HepG2 (cell line): ENCODE results near the gene ARHGEF40. TPM values are rescaled to one million over a fixed set of nuclear protein-coding genes. Genes with fewer than 3 reads are reported as not detected.
A peak's percentile ranks its signal among the peaks of the same experiment; 100 is the strongest.

ENCODE experiments used
- ATAC-seq: fragments of 200-7000 bp; cut with Tn5 transposase; 3 replicates; pipeline ENCODE4 v1.9.1; 2020; ENCODE audit warnings: mild to moderate bottlenecking, moderate library complexity
- BruUV-seq: library from RNA; stranded (reverse); fragments of 400-500 nt; replicated peaks from 2 replicates; lab custom pipeline; 2021; lab: Mats Ljungman, UMichigan
- CTCF ChIA-PET: fragments of 300-600 bp; formaldehyde crosslinking; extraction: SDS; loops from one replicate; lab custom pipeline; 2021; ENCODE audit warnings: low total read pairs, inconsistent platforms, low intra/inter-chr PET ratio; lab: Yijun Ruan, JAX
- POLR2A ChIA-PET: fragments of 350-600 bp; sonication (Branson Sonifier 250); formaldehyde crosslinking; loops from one replicate; lab custom pipeline; 2020; ENCODE audit warnings: antibody characterized with exemption, inconsistent platforms; lab: Yijun Ruan, JAX
- DNase-seq: peaks from one replicate; pipeline ENCODE4 v3.0.0-alpha.2; 2015; ENCODE audit warnings: low spot score
- FAIRE-seq: peaks from 3 replicates; lab custom pipeline; 2011; peaks lifted over from hg19 to GRCh38; lab: Jason Lieb, UNC
- H2AFZ ChIP-seq: one replicate; pipeline ENCODE4 v1.6.1; 2011; ENCODE audit warnings: low read length, inconsistent platforms
- H3K27ac ChIP-seq: fragments of 300-600 bp; 3 replicates; pipeline ENCODE4 v1.8.0; 2011; ENCODE audit warnings: mixed run types, mild to moderate bottlenecking, mixed read lengths, low read length, inconsistent platforms; ENCODE audit not compliant: insufficient read depth; ENCODE audit errors: extremely low read length
- H3K27me3 ChIP-seq, 2 experiments: fragments of 200-600 bp in 1 of 2; 2 replicates in 1 of 2; 3 replicates in 1 of 2; pipeline versions ENCODE4 v1.6.0 to v1.8.0; 2011; ENCODE audit warnings: low read length in 2 of 2, mild to moderate bottlenecking in 2 of 2, moderate library complexity in 2 of 2, inconsistent platforms in 1 of 2; ENCODE audit not compliant: insufficient read depth in 2 of 2, control insufficient read depth in 1 of 2
- H3K36me3 ChIP-seq, 2 experiments: fragments of 200-600 bp in 1 of 2; replicated peaks in 1 of 2; 2 replicates in 1 of 2; 3 replicates in 1 of 2; pipeline versions ENCODE4 v1.5.1 to v1.8.0; 2011; ENCODE audit warnings: low read length in 2 of 2, inconsistent platforms in 1 of 2; ENCODE audit not compliant: insufficient read depth in 2 of 2, control insufficient read depth in 1 of 2
- H3K4me1 ChIP-seq: 2 replicates; pipeline ENCODE4 v1.5.1; 2012; ENCODE audit warnings: low read length, inconsistent platforms; ENCODE audit not compliant: insufficient read depth
- H3K4me2 ChIP-seq: 2 replicates; pipeline ENCODE4 v1.6.0; 2011; ENCODE audit warnings: low read depth, low read length, inconsistent platforms
- H3K4me3 ChIP-seq, 3 experiments: fragments of 200-600 bp in 1 of 3; sonication (generic), shearing (Covaris generic) in 1 of 3; replicated peaks in 1 of 3; 2 replicates each; pipeline ENCODE4 v1.5.1; 2011 to 2016; ENCODE audit warnings: low read length in 3 of 3, inconsistent platforms in 2 of 3, low read depth in 2 of 3, mild to moderate bottlenecking in 2 of 3, control low read depth in 1 of 3, mixed read lengths in 1 of 3; ENCODE audit not compliant: insufficient read depth in 1 of 3
- H3K79me2 ChIP-seq: one replicate; pipeline ENCODE4 v1.6.1; 2011; ENCODE audit warnings: low read length, inconsistent platforms; ENCODE audit not compliant: insufficient read depth
- H3K9ac ChIP-seq: 2 replicates; pipeline ENCODE4 v1.6.0; 2011; ENCODE audit warnings: mild to moderate bottlenecking, low read depth, low read length, inconsistent platforms; ENCODE audit not compliant: insufficient read depth
- H3K9me3 ChIP-seq: 2 replicates; pipeline ENCODE4 v1.5.1; 2012; ENCODE audit warnings: mild to moderate bottlenecking, low read length
- H4K20me1 ChIP-seq: 2 replicates; pipeline ENCODE4 v1.6.0; 2011; ENCODE audit warnings: inconsistent platforms, mild to moderate bottlenecking, low read length, moderate library complexity; ENCODE audit not compliant: insufficient read depth
- ZFY ChIP-seq: sonication (generic); formaldehyde crosslinking; IDR thresholded peaks from 2 replicates; pipeline ENCODE4 v1.4.0; 2020; ENCODE audit warnings: missing genetic modification reagents
- WGBS: methylation state at CpG from one replicate; pipeline ENCODE4 v1.1.6; 2017; ENCODE audit warnings: low lambda C conversion rate; 5-methylcytosine and 5-hydroxymethylcytosine counted together
- in situ Hi-C: cut with HindIII; loops from 2 replicates; pipeline ENCODE4 v1.10.0; 2017; ENCODE audit warnings: low pct_unique_long_range_greater_than_20kb; ENCODE audit not compliant: extremely low pct_ligation_motif_present
- intact Hi-C: fragments of 100-400 bp; cut with micrococcal nuclease; formaldehyde crosslinking; loops from one replicate; pipeline ENCODE4 v1.10.0; 2022; ENCODE audit not compliant: unreplicated experiment
- polyA plus RNA-seq, 8 experiments: library from polyadenylated mRNA; depleted of rRNA in 3 of 8; stranded (reverse) in 7 of 8; unstranded in 1 of 8; fragments of >200 nt; fragmentation: Illumina TruSeq in 4 of 8; extraction: Trizol in 4 of 8; gene quantifications; 2 replicates each; pipeline versions ENCODE4 v1.2.1 to v1.2.3, GENCODE V29; 2011 to 2016; ENCODE audit warnings: low read depth in 4 of 8, missing spikeins in 1 of 8, mixed read lengths in 1 of 8; ENCODE audit not compliant: insufficient read depth in 1 of 8
- total RNA-seq, 5 experiments: library from RNA; depleted of rRNA; stranded (reverse); fragments of >200 nt; fragmentation: Illumina TruSeq; extraction: Trizol; gene quantifications; 2 replicates each; pipeline ENCODE4 v1.2.3, GENCODE V29; 2016; ENCODE audit warnings: low read depth in 1 of 5
- TF ChIP-seq, protein P1 (sequence below): sonication (generic); formaldehyde crosslinking; IDR thresholded peaks from 2 replicates; pipeline ENCODE4 v1.4.0; 2020; ENCODE audit warnings: missing genetic modification reagents
- TF ChIP-seq, protein P2 (sequence below): sonication (generic); formaldehyde crosslinking; IDR thresholded peaks from 2 replicates; pipeline ENCODE4 v1.4.0; 2020; ENCODE audit warnings: missing genetic modification reagents, mild to moderate bottlenecking, borderline replicate concordance

The ARHGEF40 gene
- total and polyA plus RNA-seq, 2 of the 13 experiments (the other 11 are each of a cell fraction or from before 2014, with no cell fraction given) = 28.1 to 78.1 TPM

- TF ChIP-seq, protein P1, sequence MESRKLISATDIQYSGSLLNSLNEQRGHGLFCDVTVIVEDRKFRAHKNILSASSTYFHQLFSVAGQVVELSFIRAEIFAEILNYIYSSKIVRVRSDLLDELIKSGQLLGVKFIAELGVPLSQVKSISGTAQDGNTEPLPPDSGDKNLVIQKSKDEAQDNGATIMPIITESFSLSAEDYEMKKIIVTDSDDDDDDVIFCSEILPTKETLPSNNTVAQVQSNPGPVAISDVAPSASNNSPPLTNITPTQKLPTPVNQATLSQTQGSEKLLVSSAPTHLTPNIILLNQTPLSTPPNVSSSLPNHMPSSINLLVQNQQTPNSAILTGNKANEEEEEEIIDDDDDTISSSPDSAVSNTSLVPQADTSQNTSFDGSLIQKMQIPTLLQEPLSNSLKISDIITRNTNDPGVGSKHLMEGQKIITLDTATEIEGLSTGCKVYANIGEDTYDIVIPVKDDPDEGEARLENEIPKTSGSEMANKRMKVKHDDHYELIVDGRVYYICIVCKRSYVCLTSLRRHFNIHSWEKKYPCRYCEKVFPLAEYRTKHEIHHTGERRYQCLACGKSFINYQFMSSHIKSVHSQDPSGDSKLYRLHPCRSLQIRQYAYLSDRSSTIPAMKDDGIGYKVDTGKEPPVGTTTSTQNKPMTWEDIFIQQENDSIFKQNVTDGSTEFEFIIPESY (CRISPR knock-in tag) = 0 out of 2 replicates have a peak, but pooled peaks have one; percentile 19
- TF ChIP-seq, all 625 proteins: peak for 7
Measured at GRCh38 chr14:21025371-21026273, 44.5 kb upstream of the ARHGEF40 start (continued).

DNA sequence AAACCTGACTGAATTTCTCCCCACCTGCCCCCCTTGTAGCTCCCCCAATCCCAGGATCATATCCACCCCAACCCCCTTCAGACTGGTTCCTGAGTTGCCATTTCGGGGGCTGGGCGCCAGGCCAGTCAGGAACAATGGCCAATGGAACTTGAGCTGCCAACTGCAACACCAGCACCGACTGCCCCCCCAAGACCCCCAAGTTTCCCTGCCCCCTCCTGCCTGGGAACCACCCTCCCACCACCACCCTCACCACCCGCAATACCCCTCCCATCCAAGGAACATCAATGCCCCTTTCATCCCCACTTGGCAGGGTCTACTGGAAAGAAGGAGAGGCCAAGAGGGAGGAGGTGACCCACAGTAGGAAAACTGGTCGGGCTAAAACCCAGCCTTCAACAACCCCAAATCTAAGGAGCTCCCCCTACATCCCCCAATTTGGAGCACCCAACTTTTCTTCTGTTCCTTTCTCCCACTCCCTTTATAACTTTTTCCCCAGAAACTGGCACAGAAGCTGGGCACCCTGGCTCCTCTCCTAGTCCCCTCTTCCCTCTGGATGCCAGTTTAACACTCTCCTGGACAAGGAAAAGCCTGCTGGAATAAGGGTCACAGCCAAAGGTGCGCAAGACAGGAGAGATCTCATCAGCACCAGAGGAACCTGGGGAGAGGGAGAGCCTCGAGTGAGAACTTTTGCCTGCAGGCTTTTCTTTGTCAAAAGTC, 43.7 kb upstream of the ARHGEF40 start:
- ATAC-seq (no peak), FAIRE-seq (no peak), DNase-seq (no peak)
- in situ Hi-C loops (no loop called here), intact Hi-C loops (no loop called here)
- Histone ChIP-seq H3K9ac (no peak overlapping the region), H3K4me1 (peaks cover 50% of the 10 kb centered on the region), H4K20me1 (no peaks in the 10 kb centered on the region), H3K27me3 (no peaks in the 10 kb centered on the region; a peak in 2 of 5 replicates), H3K4me3 (no peak overlapping the region), H2AFZ (no peak overlapping the region), H3K79me2 (peaks cover 13% of the 10 kb centered on the region), H3K4me2 (peak overlapping the region; percentile 33; the same call in 1 of the 2 replicates), H3K9me3 (no peaks in the 10 kb centered on the region), H3K27ac (peak overlapping the region; percentile 16), H3K36me3 (peaks cover 5 to 9% of the 10 kb centered on the region in 2 experiments; a peak in 4 of 5 replicates)
- POLR2A ChIA-PET = interaction anchor here (1.0 to 1.9 kb wide), 6 partner anchors 11 to 44 kb away, joined by 3 to 7 read pairs (median 4); partner anchors contain the start of gene ARHGEF40
- TF ChIP-seq, protein P2, sequence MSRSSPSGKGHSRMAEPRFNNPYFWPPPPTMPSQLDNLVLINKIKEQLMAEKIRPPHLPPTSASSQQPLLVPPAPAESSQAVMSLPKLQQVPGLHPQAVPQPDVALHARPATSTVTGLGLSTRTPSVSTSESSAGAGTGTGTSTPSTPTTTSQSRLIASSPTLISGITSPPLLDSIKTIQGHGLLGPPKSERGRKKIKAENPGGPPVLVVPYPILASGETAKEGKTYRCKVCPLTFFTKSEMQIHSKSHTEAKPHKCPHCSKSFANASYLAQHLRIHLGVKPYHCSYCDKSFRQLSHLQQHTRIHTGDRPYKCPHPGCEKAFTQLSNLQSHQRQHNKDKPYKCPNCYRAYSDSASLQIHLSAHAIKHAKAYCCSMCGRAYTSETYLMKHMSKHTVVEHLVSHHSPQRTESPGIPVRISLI = no peak
- TF ChIP-seq ZFY (CRISPR knock-in tag) = 0 out of 2 replicates have a peak, but pooled peaks have one; percentile 15
- CTCF ChIA-PET = no interaction called here
- WGBS = 68% methylated on average over 7 of the region's 7 CpGs
- BruUV-seq = no TSS peak
